HG03439 (cell line): ENCODE measurements around the gene KRTAP5-7.
"Not testable (repeated sequence)": the region's sequence is repeated elsewhere in the genome, so short reads cannot be mapped to it uniquely, and the experiment has no call there.

Experiments
- ATAC-seq: cut with Tn5 transposase; IDR thresholded peaks from one replicate; pipeline ENCODE4 v1.9.1; 2021; ENCODE audit warnings: mild to moderate bottlenecking, moderate library complexity; ENCODE audit not compliant: unreplicated experiment

KRTAP5-7 gene

GRCh38 chr11:71526796-71527575 is at the start of gene KRTAP5-7:
Gene KRTAP5-7 (plus strand): TSS chr11:71527267. CDS start chr11:71527301, 34 bp downstream.
- not testable (repeated sequence) for ATAC-seq

- ATAC-seq, result no peak
These were observed 49.2 kb upstream of the KRTAP5-7 start for GRCh38 chr11:71477641-71478527.

- ATAC-seq, result no peak
These were observed 48.6 kb upstream of the KRTAP5-7 start for GRCh38 chr11:71478528-71478840.

- ATAC-seq, result no peak
These were observed 45.7 kb upstream of the KRTAP5-7 start for GRCh38 chr11:71481101-71481960.

GRCh38 chr11:71482216-71482615 is 44.9 kb upstream of the KRTAP5-7 start:
- no peak for ATAC-seq

- ATAC-seq, result no peak
These were observed 44.2 kb upstream of the KRTAP5-7 start for GRCh38 chr11:71482746-71483364.

- ATAC-seq, result no peak
These were observed 43.4 kb upstream of the KRTAP5-7 start for GRCh38 chr11:71483692-71484091.

- ATAC-seq, result no peak
These were observed 42.6 kb upstream of the KRTAP5-7 start for GRCh38 chr11:71484248-71485062.

GRCh38 chr11:71485063-71485399 is 42.0 kb upstream of the KRTAP5-7 start:
- no peak for ATAC-seq

- ATAC-seq, result no peak
These were observed 41.6 kb upstream of the KRTAP5-7 start for GRCh38 chr11:71485466-71485865.

- ATAC-seq, result no peak
These were observed 40.7 kb upstream of the KRTAP5-7 start for GRCh38 chr11:71486320-71486719.

GRCh38 chr11:71488681-71489270 is 38.3 kb upstream of the KRTAP5-7 start:
- no peak for ATAC-seq

- ATAC-seq, result no peak
These were observed 37.6 kb upstream of the KRTAP5-7 start for GRCh38 chr11:71489311-71490043.

GRCh38 chr11:71490044-71490730 is 36.9 kb upstream of the KRTAP5-7 start:
- no peak for ATAC-seq

- no peak for ATAC-seq
These were observed 36.2 kb upstream of the KRTAP5-7 start for GRCh38 chr11:71490731-71491390.

- no peak for ATAC-seq
These were observed 35.5 kb upstream of the KRTAP5-7 start for GRCh38 chr11:71491531-71491930.

GRCh38 chr11:71491940-71492339 is 35.1 kb upstream of the KRTAP5-7 start:
- no peak for ATAC-seq
